Hepatic stellate cell (primary cell): ENCODE results near the gene TYROBP.
"Not testable (repeated sequence)": the region's sequence is repeated elsewhere in the genome, so short reads cannot be mapped to it uniquely, and the experiment has no call there.

Experiments used
- DNase-seq: peaks from one replicate; pipeline ENCODE4 v3.0.0; 2011; ENCODE audit warnings: low spot score

TYROBP gene

GRCh38 chr19:35870124-35870736, 37.9 kb downstream of the TYROBP start:
- not testable (repeated sequence) for DNase-seq

- DNase-seq = peak; percentile 47
Observed at GRCh38 chr19:35869327-35870123, 38.6 kb downstream of the TYROBP start.

GRCh38 chr19:35868823-35869326, 39.2 kb downstream of the TYROBP start:
- DNase-seq = no peak

- peak; percentile 67 for DNase-seq
Observed at GRCh38 chr19:35868172-35868822, 39.8 kb downstream of the TYROBP start, which contains the start of gene APLP1. Gene APLP1 (plus strand): TSS chr19:35868574. CDS start chr19:35868637, 63 bp downstream.

GRCh38 chr19:35863018-35863417, 45.1 kb downstream of the TYROBP start:
- DNase-seq = no peak

GRCh38 chr19:35862528-35862927, 45.6 kb downstream of the TYROBP start:
- no peak for DNase-seq

GRCh38 chr19:35861640-35862160, 46.4 kb downstream of the TYROBP start:
- no peak for DNase-seq

- DNase-seq = no peak
Observed at GRCh38 chr19:35860818-35861639, 47.1 kb downstream of the TYROBP start.

GRCh38 chr19:35860436-35860817, 47.7 kb downstream of the TYROBP start:
- DNase-seq = no peak

GRCh38 chr19:35859414-35859813, 48.7 kb downstream of the TYROBP start:
- no peak for DNase-seq

GRCh38 chr19:35858311-35858710, 49.8 kb downstream of the TYROBP start:
- DNase-seq = no peak

GRCh38 chr19:35856546-35857149, 51.4 kb downstream of the TYROBP start, which contains the start of gene KIRREL2:
Gene KIRREL2 (plus strand): TSS chr19:35856911. CDS start chr19:35857120, 209 bp downstream.
- DNase-seq = no peak
